ENCODE data around the gene TXN2.

The TXN2 gene

DNA sequence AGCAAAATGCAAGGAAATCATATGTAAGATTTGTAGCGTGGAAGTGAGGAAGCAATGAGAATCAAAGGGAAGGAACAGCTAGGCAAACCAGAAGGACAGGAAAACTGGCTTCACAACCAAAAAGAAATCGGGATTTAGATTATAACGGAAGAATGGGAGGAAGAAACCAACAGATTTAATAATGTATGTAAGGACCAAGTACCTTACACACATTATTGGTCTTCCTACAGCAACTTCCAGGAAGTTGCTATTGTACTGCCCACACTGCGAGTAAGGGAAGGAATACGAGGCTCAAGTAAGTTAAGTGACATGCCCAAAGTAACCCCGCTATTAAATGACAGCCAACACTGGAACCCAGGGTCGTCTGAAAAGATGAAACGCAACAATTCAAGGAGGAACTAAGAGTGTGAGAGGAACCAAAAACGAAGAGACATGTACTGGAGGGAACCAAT lies 473 bp downstream of the TXN2 start:
- no peak for DNase-seq

DNA sequence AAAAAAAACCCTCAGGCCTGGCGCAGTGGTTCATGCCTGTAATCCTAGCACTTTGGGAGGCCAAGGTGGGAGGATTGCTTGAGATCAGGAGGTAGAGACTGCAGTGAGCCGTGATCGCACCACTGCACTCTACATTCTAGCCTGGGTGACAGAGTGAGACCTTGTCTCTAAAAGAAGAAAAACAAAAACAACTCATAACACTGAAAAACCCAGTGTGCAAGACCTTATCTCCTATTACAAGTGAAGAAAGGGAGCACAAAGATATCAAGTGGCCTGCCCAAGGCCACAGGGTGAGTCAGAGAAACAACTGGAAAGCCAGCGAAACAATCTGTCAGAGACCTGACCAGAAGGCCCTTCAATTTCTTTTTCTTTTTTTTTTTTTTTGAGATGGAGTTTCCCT lies 2.5 kb downstream of the TXN2 start:
- DNase-seq, result no peak

- DNase-seq, result no peak
Measured at GRCh38 chr22:36475341-36475740, 6.1 kb downstream of the TXN2 start.

DNA sequence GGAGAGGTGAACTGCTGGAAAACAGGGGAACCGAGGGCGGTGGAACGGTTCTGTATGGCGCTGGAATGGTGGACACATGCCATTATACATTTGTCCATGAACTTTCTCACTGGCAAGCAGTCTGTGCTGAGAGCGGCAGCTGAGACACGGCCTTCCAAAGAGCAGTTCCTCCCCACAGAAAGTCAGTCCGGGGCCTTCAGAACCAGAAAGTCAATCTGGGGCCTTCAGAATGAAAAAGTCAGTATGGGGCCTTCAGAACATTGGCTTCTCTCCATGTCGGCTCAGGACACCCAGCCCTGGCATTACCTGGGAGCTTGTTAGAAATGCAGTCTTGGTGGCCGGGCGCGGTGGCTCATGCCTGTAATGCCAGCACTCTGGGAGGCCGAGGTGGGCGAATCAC lies 8.8 kb downstream of the TXN2 start:
- DNase-seq, result no peak

- DNase-seq, result no peak
Measured at GRCh38 chr22:36471341-36471821, 10.1 kb downstream of the TXN2 start.

- DNase-seq, result no peak
Measured at GRCh38 chr22:36470994-36471331, 10.5 kb downstream of the TXN2 start.

- peak; percentile 58 for DNase-seq
Measured at GRCh38 chr22:36470162-36470993, 11.1 kb downstream of the TXN2 start.

- DNase-seq, result no peak
Measured at GRCh38 chr22:36469094-36469710, 12.2 kb downstream of the TXN2 start.

- no peak for DNase-seq
Measured at GRCh38 chr22:36467946-36468345, 13.5 kb downstream of the TXN2 start.

DNA sequence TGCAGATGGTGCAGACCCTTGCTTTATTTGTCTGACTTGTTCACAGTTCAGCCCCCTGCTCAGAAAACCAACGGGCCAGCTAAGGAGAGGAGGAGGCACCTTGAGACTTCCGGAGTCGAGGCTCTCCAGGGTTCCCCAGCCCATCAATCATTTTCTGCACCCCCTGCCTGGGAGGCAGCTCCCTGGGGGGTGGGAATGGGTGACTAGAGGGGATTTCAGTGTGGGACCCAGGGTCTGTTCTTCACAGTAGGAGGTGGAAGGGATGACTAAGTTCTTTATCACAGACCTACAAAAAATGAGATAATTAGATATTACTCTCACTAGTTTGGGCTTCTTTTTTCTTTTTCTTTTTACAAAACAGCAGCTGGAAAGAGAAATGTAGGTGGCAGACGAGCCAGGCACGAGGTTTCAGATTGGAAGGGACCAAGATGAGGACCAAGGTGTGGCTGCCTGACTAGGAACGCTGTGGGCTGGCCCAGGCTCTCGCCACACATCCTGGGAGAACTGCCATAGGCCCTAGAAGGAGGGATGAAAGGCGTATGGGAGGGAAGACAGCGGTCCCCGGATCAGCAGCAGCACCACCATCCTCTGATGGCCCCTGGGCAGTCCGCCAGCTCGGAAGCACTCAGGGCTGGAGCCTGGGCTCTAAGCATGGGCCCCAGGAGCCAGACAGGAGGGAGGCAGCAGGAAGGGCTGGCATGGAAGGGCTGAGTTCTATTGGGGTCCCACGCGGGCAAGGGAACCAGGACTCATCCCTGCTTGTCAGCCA lies 14.2 kb downstream of the TXN2 start:
- DNase-seq, result no peak

DNA sequence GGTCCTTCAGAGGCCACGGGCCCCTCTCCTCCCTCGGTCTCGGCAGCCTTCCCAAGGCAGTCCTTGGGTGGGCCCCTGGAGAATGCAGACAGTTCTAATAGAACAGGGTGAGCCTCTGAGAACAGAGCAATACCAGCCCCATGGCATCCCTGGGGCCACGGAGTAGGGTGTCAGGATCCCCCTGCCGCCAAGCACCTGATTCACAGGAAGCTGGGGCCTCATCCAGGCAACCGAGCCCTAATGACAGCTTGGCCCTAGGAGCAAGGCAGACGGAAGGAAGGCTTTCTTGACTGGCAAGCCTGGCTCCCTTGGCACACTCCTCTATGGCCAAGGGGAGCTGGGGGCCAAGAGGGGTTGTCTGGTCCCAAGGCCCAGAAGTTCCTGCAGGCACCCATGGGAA lies 15.2 kb downstream of the TXN2 start:
- no peak for DNase-seq

DNA sequence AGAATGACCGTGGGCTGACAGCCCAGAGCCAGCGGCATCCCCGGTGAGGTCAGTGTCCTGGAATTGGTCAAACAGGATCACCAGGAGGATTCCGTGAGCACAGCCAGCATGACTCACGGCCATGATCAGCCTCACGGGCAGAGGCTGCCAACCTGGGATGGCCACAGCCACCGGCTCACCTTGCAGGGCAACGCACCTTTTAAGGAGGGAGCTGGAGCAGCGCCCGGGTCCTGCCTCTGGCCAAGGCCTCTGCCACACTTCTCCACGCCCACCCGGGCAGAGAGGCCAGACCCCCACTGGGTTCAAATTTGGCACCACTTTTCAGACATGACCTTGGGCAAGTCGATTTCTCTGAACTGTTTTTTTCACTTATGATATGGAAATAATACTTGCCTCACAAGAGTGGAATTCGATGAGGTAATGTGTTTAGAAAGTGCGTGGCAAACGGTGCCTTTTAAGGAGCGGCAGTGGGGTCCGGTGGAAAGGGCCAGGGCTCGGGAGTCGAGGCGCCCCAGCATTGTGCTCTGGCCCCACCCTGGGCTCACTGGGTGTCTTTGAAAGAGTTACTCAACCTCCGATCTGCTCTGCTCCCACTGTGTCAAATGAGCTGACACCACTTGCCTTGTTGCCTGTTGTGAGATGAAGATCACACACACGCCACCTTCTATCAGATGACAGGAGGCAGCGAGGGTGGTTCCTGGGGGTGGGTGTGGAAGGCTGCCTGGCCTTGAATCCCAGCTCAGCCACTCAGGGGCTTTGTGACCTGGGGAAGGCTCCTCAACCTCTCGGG lies 16.0 kb downstream of the TXN2 start:
- DNase-seq, result no peak

DNA sequence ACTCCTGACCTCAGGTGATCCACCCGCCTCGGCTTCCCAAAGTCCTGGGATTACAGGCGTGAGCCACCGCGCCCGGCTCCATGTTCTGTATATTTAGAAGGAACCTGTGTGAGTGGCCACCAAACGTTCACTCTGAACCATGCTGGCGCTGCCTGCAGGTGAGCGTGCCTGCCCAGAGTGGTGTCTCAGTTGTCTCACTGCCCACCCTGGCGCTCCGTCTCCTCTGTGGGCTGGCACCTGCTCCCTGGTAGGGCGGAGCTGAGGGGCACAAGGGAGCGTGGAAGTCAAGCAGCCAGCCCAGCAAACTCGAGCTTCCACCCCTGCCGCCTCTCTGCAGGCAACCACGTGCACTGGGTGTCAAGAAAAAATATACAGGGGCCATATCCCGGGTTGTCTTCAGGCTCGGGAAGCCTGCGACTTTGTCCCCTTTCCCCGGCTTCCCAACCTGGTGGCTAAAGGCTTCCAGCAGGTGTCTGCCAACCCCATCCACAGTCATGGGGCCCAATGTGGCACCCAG lies 16.7 kb downstream of the TXN2 start:
- no peak for DNase-seq

DNA sequence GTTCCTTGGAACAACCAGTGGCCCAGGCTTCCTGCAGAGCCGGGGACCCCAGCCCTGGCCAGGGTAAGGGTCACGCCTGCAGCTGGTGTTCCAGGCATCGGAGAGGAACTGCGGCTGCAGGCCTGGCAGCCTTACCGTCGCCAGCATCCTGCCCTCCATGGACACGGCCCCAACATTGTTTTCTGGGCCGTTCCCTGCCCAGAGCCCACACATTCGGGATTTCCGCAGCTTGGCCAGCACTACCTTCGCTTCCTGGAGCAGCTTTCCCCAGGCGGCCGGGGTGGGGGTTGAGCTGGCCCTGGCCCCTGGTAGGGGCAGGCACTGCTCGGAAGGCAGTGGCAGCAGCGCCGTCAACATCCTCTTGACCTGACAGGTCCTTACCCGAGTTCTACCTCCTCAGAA lies 17.7 kb downstream of the TXN2 start:
- no peak for DNase-seq

GRCh38 chr22:36461665-36462649 lies 19.5 kb downstream of the TXN2 start:
- no peak for DNase-seq

GRCh38 chr22:36460202-36460601 lies 21.2 kb downstream of the TXN2 start:
- DNase-seq, result no peak

GRCh38 chr22:36457688-36458450 lies 23.6 kb downstream of the TXN2 start:
- DNase-seq, result no peak

DNA sequence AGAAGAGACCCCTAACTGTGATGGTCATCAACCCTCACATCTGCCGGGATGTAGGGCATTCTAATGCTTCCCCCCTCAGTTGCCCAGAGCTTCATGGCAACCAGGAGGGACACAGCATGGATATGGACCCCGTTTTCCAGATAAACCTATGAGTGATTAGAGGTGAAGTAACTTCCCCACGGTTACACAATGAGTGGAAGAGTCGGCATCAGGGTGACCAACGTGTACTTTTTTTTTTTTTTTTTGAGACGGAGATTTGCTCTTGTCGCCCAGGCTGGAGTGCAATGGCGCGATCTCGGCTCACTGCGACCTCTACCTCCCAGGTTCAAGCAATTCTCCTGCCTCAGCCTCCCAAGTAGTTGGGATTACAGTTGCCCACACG lies 25.0 kb downstream of the TXN2 start:
- DNase-seq, result no peak

DNA sequence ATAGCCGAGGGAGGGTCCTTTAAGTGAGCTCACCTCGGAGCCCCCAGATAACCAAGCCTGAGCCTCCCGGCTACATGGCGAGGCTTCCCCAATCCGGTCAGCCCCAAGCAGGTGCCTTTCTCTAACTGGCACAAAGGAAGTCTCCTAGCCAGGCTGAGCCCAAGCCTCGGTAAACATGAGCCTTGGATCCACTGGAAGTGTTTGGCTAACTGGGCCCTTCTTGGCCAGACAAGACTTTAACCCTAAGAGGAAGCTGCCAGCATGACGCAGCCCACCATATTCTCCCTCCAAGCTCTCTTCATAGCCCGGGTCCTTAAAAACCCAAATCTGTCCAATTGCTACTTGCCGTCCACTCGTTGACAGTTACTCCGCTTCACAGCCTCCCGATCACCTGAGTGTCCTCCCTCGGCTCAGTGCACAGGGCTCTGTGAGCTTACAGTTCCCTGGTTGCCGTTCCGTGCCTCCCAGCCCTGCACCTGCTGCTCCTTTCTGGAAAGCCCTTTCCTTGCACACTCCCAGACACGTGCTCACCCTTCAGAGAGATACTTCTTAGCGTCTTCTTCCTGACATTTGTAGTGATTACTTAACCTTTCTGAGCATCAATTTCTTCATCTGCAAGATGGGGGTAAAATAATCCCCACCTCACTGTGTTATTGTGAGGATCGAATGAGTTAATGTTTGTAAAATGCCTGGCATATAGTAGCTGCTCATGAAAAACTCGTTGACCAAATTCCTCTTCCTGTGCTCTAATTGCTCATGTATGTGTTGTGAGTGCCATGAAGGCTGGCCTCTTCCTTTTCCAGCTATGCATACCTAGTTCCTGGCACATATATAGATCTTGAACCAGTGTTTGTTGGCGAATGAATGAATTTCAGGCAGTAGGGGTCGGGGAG lies 25.6 kb downstream of the TXN2 start:
- no peak for DNase-seq

Data from NCI-H345 (cell line).